EL (cell line): ENCODE measurements around the gene MRPS23.
A peak's percentile ranks its signal among the peaks of the same experiment; 100 is the strongest.

Experiments used
- DNase-seq: peaks from one replicate; pipeline ENCODE4 v3.0.0-alpha.2; 2016

MRPS23 gene

DNA sequence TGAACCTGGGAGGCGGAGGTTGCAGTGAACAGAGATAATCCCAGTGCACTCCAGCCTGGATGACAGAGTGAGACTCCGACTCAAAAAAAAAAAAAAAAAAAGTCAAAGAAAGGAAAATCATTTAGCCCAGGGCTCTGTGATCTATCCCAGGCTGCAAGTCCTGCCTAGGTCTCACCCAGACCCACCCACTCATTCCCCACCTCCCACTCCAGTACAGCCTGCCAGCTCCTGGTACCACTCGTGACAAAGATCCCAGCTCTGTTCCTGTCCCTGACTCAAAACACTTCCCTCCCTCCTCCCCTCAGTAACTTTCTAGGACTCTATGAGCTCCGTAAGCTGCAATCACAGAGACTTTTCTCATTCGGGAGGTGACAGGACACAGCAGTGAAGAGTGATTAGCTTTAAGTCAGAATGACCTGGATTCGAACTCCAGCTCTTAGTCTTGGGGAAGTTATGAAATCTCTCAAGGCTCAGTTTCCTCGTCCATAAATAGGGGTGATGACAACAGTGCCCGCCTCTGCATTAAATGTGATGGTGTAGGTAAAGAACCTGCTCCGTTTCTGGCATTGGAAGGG lies 28.0 kb upstream of the MRPS23 start:
- DNase-seq: no peak

DNA sequence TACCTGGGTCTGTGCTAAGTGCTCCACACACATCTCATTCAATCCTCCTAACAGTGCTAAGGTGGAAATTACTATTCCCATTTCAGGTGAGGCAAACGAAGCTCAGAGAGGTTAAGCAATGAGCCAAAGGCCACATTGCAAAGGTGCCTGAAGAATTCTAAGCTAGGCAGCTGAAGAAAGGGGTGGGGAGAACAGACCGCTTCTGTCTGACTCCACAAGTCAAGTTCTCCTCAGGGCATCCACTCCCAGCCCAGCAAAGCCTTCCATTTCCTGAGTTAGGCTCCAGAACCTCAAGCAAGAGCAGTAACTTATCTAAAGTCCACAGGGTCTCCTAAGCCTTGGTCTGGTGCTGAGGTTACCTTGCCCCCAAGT lies 27.0 kb upstream of the MRPS23 start:
- no peak for DNase-seq

DNA sequence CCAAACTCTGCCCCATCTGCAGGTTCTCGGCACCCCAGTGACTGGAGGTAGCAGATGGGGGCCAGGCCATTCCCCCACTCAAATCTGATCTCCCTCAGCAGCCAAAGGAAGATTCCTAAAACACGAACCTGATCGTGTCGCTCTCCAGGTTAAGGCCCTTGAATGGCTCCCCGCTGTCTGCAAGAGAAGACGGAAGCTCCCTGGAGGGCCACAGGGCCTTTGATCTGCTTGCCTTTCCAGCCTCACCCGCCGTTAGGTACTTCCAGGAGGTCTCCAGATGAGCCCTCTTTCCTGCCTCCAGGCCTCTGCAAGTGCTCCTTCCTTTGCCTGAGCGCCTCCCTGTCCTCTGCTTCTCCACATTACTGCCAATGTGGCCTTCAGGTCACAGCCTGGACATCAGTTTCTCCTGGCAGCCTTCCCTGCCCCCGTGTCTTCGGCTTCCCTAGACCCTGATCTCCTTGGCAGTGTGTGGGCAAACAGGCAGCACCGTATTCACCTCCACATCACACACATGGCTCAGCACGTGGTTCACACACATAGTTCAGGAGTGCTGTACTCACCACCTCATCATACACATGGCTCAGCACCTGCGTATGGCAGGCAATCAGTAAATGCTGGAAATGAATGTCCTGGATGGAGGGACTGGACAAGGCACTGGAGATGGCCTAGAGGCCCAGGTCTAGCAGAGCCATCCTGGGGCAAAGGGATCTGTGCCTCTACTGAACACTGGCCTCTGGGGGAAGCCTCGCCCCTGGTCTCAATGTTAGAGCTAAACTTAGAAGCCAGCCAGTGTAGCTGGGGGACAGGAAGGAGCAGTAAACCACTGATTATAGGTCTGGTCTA lies 26.4 kb upstream of the MRPS23 start:
- no peak for DNase-seq

DNA sequence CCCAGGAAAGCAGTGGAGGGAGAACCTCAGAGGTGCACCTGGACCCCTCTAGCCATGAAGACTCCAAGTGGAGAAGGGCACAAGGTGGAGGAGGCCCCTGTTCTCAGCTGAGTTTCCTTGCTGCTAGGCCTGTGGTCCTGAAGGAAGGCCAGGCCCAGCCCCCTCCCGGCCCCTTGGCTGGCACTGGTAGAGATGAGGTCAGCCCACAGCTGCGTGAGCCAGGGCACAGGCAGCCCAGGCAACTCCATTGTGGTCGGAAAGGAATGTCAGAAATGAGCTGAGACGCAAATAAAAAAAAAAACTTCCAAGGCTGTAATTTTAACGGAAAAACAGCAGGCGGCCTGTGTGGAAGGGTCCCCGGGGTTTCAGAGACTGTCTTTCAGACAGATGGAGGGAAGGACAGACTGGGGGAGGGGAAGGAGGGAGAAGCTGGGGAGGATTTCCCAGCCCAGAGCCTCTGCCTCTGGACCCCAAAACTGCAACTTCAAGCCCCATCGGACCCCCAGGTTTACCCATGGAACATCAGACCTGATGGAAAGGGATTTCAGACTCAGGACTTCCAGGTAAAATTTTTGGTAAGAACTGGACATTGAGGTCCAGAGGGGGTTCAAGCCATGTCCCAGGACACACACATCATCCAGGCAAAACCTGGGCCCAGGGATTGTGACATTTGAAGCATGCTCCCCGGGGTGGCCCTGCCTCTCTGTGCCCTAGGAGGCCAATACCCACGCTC lies 25.6 kb upstream of the MRPS23 start:
- DNase-seq: peak; percentile 99

DNA sequence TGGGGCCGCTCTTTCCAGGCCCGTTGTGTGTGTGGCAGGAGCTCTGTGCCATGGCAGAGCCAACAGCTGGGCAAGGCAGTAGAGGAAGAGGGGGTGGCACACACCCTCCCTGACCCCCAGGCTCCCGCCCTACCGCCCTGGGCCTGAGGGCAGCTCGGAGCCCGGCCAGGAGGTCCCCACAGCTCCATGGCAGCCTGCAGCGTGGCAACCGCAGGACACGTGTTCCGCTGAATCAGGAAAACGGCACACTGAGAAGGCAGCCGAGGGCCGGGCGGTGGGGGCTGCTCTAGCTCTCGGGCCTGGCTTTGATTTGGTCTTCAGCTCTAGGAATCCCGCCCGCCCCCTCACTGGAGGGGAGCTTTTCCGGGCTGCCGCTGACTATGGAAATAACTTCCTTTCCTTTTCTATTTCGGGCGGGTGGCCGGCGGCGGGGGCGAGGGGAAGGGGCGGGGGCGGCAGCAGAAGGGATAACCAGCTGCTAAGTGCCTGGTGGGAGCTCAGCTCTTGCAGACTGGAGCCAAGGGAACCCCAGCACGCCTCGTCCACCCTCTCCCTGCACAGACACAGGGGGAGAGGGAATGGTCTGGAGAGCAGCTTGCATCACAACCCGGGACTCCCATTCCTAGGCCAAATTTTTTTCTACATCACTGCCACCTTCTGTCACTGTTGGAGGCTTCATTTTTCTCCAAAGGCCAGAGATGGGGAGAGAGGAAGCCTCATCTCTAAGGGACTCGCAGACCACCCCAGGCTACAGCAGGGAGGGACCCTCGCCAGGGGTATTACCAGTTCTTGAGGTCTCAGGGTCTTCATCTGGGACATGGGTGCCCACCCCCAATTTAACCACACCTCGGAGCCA lies 24.8 kb upstream of the MRPS23 start:
- DNase-seq: peak; percentile 97

DNA sequence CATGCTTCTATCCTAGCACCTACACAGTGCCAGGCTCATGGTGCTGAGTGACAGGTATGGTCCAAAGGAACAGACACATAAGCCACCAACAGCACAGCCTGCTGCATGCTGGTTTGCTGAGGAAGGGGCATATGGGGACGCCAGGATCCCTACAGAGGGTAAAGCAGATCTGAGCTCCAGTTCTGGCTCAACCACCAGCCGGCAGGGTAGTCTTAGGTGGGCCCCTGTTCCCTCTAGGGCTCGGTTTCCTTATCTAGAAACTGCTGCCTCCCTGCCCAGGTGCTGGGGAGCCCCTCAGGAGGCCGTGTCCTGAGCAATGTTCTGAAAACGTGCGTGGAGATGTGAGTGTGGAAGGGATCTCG lies 24.2 kb upstream of the MRPS23 start:
- DNase-seq: no peak

DNA sequence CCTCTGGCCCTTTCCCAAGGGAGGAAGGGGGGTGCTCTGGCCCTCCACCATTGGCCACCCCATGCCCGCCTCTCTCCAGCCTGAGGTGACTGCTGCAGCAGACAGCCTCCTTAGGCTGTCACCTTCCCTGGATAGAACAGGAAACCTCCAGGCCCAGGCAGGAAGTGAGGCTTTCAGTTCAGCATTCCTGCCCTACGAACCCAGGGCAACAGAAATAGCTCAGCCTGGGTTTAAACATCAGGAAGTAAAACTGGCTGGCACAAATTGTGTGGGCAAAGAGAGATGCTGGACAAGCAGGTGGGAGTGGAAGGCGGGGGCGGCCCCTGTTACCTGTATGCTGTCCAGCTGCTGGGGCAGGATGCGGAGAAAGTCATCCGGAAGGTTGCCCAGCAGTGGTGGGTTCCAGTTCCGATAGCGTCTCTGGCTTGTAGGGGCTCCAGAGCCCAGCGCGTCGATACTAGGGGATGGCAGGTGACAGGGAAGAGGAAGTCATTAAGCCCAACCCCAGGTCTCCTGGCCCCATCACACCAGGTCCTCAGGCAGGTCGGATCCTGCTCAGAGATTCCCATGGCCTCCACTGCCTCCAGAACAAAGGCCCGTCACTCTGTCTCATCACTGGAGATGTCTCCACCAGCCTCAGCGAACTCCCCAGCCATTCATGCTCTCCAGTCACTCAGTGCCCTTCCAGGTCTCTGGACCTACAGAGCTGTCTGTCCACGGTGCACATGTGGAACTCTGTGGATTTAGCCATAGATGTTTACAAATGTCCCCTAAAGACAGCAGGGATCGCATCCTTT lies 23.6 kb upstream of the MRPS23 start:
- peak; percentile 49 for DNase-seq

DNA sequence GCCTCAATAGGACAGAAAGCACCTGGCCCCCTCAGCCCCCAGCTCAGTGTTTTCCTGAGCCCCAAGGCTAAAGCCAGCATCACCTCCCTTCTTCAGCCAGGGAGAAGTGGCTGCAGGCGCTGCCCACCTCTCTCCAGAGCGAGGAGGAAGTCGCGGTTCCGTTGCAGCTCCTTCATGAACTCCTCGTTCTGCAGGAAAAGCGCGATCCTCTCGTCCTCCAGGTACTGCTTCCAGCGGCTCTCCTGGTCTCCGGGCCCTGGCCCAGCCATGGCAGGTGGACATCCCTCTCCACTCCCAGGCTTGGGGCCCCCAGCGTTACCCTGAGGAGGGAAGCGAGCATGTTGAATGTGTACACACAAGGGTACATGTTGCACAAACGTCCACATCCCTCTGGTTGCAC lies 22.7 kb upstream of the MRPS23 start:
- DNase-seq: no peak

DNA sequence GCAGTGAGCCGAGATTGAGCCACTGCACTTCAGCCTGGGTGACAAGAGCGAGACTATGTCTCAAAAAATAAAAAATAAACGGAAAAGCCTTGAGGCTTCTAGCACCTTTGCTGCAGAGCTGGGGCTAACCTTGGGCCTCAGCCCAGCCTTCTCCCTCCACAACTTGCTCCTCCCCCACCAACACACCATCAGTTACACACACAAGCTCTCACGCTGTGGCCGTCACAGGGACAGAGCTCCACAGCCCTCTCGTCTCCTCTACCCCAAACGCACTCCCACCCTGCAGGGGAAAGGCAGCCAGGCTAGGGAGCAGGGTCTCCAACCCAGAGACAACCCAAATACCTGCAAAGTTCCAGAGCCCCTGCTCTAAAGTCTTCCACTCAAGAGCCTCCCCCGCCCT lies 22.0 kb upstream of the MRPS23 start:
- DNase-seq: no peak

DNA sequence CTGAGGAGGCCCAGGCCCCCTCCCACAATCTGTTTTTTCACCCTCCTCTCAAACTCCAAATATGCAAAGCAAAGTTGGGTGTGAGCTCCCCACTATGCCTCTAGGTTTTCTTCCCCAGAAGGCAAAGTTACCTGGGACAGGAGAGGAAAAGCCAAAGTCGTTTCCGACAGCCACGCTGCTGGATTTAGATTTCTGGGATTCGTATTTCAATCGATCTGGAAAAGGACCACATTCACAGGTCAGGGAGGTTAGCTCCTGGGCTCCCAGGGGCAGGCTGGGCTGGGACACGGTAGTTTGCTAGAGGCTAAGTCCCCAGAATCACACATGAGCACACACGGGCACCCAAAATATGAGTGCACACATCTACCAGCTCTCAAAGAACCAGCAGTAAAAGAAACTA lies 21.3 kb upstream of the MRPS23 start:
- no peak for DNase-seq

DNA sequence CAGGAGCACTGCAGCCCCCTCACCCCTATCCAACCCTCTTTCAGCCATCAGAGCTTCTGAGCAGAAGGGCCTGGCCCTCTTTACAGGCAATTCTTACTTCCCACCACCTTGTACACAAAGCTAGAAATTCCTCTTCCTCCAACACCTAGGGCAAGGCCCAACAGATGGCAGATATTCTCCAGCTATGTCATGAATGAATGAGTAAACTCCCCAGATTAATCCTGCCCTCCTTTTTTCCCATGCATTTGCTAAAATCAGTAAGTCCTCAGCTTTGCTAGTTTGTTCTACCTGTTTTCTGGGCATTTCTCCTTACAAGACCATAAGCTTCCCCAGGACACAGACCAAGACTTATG lies 20.4 kb upstream of the MRPS23 start:
- DNase-seq: peak; percentile 48

DNA sequence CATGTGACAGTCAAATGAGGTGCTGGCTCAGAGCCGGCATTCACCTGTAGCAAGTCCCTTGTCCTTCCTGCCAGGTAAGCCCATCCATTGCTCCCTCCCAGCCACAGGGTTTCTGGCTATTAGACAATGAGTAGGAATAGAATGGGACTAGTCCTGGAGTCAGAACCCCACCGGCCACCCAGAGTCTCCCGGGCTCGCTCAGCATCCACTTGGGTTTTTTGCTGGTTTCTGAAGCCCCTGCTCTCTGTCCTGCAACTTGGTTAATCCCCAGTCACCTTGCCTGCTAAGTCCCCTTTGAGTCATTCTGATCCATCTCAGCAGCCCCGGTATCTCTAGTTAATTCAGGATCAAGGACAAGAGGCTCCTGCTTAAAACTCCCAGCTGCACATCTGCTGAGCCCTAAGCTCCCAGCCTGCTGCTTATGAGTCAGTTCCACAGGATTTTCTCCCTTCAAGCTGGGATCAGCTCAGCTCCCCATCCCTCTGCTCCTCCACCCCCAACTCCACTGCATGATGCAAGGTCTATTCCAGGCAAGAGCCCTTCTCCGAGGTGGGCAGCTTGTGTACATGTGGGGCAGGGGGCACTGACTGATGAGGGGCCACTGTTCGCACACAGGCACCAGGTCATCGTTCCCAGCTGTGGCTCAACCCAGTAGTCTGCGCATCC lies 19.9 kb upstream of the MRPS23 start:
- DNase-seq: peak; percentile 91

DNA sequence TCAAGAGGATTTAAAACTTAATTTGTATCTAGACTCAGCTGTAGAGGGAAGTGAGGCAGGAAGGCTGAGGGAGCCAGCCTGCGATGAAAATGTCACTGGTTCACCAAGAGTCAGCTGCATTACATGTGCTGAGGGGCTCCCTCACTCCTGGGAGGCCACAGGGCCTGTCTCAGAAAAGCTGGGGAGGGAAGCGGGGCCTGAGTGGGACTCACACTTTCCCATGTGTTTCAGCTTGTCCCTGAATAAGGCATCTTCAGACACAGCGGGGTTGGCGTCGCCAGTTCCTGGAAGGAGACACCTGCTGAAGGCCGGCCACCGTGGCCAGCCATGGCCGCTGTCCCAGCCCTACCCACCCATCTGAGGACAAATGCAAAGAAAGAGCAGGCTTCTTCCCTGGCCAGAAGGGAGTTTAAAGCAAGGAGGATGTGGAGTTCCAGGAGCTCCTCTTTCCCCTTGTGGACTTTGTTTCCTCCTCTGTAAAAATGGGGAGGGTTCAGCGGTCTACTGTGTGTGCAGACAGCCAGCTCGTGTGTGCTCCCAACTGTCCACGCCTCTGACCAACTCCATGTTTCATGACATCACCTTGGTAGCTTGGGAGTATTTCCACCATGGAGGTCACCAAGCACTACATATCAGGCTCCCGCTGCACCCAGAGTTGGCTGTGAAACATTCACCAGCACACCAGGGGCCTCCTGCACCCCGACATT lies 19.2 kb upstream of the MRPS23 start:
- no peak for DNase-seq

DNA sequence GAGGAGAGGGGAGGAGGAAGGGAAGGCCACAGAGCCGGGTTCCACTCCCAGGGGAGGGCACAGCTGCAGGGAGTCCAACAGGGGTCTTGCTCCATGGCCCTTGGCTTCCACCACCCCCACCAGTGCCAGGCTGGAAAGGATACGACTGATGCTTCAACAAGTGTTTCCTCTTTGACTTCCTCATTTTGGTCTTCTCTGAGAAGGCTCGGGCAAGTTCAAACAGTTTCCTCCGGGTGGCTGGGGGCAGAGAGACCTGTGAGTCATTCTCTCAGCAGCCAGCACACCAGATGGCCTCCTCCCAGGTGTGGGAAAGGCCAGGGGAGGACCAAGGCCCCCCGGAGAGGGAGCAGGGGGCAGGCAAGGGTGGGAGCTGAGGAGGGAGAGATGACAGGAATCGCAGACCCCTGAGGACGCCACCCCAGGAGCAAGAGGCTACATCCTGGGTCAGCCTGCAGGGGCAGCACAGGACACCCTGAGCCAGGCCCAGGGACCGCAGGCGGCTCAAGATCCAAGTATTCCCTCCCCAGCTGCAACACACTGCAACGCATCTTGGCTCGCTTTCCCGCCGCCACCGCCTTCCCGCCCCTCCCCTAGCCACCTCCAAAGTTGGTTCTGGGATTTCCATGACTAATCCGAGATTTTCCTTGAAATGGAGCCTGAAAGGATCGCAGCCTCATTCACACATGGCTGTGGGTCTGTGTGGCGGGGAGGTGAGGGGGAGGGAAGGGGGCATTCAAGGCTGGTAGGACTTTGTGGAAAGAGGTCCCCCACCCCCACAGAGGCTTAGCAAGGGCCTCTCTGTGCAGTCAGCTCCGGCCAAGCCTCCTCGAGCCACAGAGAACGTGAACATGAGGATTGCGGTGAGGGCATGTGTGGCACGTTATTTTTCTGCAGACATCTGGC lies 18.4 kb upstream of the MRPS23 start:
- DNase-seq: peak; percentile 95

DNA sequence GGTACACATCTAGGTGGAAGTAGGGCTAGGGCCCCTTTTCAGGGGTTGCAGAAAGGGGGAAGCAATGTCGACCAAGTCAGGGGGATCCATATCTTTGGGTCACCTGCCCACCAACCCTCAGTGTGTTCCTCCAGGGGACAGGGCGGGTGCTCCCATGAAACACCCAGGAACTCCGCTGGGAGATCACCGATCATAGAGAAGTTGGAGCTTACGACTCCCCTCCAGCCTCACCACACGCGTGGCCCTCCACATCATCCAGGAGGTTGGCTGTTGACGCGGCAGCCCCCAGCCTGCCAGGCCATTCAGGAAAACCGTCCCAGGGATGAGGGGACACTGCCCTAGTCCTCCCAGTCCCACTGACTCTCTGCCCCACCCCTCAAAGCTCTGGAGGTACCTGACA lies 17.3 kb upstream of the MRPS23 start:
- DNase-seq: no peak

DNA sequence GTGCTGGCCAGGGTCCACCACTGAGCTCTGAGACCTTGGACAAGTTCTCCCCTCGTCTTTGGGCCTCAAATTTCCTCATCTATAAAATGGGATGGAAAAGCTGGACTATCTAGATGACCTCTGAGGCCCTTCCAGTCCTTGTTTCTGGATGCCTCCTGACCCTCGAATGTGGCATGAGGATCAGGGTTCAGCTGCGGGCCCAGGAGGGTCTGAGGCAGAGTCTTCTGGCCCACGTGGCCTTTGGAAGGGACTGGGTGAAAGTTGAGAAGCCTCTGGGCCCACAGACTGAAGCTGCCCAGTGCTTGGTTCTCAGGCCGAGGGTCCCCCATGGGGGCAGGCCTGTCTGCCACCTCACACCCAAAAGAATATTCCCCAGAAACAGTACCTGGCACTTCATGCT lies 16.9 kb upstream of the MRPS23 start:
- no peak for DNase-seq

DNA sequence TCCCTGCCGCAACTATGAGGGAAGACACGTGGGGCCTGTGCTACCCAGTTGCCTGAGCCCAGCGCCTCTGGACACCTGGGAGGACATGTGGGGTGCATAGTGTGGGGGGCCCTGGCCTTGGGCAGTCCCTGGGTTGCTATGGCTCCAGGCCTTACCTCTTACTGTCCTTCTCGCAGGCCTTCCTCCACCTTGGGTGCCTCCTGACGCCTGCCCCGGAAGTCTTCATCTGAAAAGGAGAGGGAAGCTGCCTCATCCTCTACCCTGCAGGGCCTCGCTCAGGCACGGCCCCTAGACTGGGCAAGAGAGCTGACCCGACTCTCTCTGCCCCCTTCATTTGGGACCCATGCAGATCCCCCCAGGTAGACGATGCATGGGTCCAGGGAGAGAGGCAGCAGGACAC lies 16.5 kb upstream of the MRPS23 start:
- DNase-seq: no peak

DNA sequence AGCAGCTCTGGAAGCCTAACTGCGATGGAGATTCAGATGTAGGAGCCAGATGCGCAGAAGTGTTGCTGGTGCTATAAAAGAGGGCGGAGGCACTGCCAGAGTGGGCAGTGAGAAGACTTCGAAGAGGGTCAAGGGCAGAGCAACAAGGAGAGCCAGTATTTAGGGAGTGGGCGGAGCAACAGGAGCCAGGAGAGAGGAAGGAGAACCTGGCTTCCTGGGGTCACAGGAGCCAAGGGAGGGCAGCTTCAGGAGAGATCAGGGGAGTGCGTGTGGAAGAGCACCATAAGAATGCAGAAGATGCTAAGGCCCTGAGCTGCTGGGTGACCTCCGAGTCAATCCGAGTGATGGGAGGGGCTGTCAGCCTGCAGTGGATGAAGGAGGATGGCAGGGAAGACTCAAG lies 14.4 kb upstream of the MRPS23 start:
- no peak for DNase-seq

DNA sequence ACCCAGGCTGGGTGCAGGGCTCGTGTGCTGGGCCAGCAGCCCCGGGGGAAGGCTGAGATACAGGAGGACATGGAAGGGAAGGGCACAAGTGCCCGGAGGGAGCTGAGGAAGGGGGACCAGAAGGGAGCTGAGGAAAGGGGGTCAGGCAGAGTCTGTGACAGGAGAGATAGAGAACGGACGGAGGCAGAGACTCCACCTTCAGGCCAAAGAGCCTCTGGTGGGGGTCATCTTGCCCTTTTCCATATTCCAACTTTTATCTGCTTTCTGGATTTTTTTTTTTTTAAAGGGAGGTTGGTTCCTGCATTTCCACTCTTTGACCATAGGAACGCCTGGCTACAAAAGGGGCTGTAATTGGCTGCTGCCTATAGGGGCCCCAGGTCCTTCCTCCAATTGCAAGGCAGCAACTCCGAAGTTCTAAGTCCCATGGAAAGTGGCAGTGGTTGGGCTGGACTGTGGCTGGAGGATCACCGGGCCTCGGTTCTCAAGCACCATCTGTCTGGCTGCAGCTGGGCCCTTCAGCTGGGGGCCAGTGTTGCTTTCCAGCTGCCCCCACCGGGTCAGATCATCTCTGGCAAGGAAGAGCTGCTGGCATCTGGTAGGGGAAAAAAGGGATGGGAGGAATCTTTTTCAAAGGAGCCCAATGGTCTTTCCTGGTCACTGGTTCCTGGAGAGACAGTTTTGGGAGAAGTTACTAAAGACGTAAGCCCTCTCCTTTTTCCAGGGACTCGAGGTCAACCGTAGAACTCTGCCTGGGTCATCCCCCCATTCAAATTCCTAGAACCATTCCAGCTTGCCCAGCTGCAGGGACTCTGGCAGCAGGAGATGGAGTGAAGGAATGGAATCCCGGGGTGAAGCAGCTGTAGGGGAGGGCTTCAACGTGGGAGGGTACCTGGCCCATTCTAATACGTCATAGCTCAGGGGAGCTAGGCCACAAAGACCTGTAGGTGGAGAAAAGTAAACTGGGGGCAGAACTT lies 13.1 kb upstream of the MRPS23 start:
- DNase-seq: no peak
